ENCODE data around the gene ARFGEF3.

ARFGEF3 gene

GRCh38 chr6:138229072-138229471 is 67.3 kb downstream of the ARFGEF3 start:
- Histone ChIP-seq H3K27me3 (ENCODE audit: insufficient read depth, low read length) (peaks cover 10% of the 10 kb centered on the region; the same call in 1 of the 2 replicates), H3K27ac (ENCODE audit: low read depth, low read length) (no peak overlapping the region), H3K4me3 (ENCODE audit: low read depth, low read length) (no peak overlapping the region), H3K4me1 (ENCODE audit: control insufficient read depth, insufficient read depth, low read length, unreplicated experiment) (peaks cover 4% of the 10 kb centered on the region), H3K79me2 (ENCODE audit: control insufficient read depth, insufficient read depth, low read length, unreplicated experiment) (no peaks in the 10 kb centered on the region), H3K36me3 (ENCODE audit: insufficient read depth, low read length) (no peaks in the 10 kb centered on the region), H2AFZ (ENCODE audit: low read length, unreplicated experiment) (no peak overlapping the region)

DNA sequence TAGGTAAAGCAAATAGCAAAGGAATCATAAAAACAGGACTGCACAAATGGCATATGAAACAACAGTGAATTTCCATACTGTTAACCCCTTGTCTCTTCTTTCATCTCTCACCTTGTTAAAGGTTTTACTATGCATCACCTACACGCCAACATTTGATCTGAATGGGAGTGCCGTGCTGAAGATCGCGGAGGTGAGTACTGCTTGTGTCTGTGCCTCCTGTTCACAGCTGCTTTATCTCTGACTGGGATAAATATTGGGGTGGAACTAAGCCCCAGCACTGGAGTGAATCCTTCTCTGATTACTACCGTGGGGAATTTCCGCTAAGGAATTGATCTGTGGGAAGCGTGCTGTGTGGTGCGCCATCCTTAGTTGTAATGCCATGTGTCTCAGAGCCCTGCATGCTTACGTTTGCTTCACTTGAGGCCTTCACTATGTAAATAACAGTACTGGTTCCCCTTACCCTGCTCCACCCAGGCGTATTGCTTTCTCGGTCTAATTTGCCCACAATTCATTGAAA is 68.0 kb downstream of the ARFGEF3 start:
- H3K27me3 ChIP-seq (ENCODE audit: insufficient read depth, low read length) = peaks cover 10% of the 10 kb centered on the region; the same call in 1 of the 2 replicates
- peaks cover 4% of the 10 kb centered on the region for H3K4me1 ChIP-seq (ENCODE audit: control insufficient read depth, insufficient read depth, low read length, unreplicated experiment)
- H3K36me3 ChIP-seq (ENCODE audit: insufficient read depth, low read length) = no peaks in the 10 kb centered on the region
- H2AFZ ChIP-seq (ENCODE audit: low read length, unreplicated experiment) = no peak overlapping the region
- H3K79me2 ChIP-seq (ENCODE audit: control insufficient read depth, insufficient read depth, low read length, unreplicated experiment) = no peaks in the 10 kb centered on the region
- no peak overlapping the region for H3K27ac ChIP-seq (ENCODE audit: low read depth, low read length)
- H3K4me3 ChIP-seq (ENCODE audit: low read depth, low read length) = no peak overlapping the region

GRCh38 chr6:138230221-138230620 is 68.5 kb downstream of the ARFGEF3 start:
- H3K27ac ChIP-seq (ENCODE audit: low read depth, low read length) = no peak overlapping the region

DNA sequence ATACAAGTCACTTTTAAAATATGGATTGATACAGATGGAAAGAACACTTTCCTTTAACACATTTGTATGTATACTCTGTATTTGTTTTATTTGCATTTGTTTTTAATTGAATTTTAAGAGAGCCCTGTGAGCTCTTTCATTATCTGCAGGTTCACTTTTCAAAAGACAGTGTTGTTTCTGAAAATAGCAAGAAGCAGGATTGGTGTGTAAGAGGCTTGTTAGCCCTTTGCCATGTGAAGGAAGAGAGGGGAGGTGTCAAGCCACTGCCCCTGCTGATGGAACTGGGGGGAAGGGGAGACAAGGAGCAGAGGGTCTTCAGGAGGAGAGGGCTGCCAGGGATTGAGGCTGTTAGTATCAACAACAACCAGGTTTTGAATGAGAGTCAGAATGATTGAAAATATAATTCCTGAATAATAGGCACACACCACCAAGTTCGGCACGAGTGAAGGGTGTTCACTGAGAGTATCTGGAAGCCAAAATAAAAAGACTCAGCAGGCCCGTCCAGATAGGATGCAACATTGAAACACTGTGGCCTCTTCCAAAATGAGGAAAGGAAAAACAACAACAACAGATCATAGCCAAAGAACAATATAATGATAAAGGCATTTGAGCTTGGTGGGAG is 69.1 kb downstream of the ARFGEF3 start:
- Histone ChIP-seq H3K27me3 (ENCODE audit: insufficient read depth, low read length) (peaks cover 7% of the 10 kb centered on the region; the same call in 1 of the 2 replicates), H3K27ac (ENCODE audit: low read depth, low read length) (no peak overlapping the region), H3K4me3 (ENCODE audit: low read depth, low read length) (no peak overlapping the region), H3K36me3 (ENCODE audit: insufficient read depth, low read length) (no peaks in the 10 kb centered on the region), H3K4me1 (ENCODE audit: control insufficient read depth, insufficient read depth, low read length, unreplicated experiment) (peaks cover 4% of the 10 kb centered on the region), H2AFZ (ENCODE audit: low read length, unreplicated experiment) (no peak overlapping the region), H3K79me2 (ENCODE audit: control insufficient read depth, insufficient read depth, low read length, unreplicated experiment) (no peaks in the 10 kb centered on the region)

More at GRCh38 chr6:138230221-138230620, 68.5 kb downstream of the ARFGEF3 start:
- peaks cover 4% of the 10 kb centered on the region for H3K4me1 ChIP-seq (ENCODE audit: control insufficient read depth, insufficient read depth, low read length, unreplicated experiment)
- H3K79me2 ChIP-seq (ENCODE audit: control insufficient read depth, insufficient read depth, low read length, unreplicated experiment) = no peaks in the 10 kb centered on the region
- no peaks in the 10 kb centered on the region for H3K36me3 ChIP-seq (ENCODE audit: insufficient read depth, low read length)
- H2AFZ ChIP-seq (ENCODE audit: low read length, unreplicated experiment) = no peak overlapping the region
- no peak overlapping the region for H3K4me3 ChIP-seq (ENCODE audit: low read depth, low read length)
- H3K27me3 ChIP-seq (ENCODE audit: insufficient read depth, low read length) = peaks cover 10% of the 10 kb centered on the region; the same call in 1 of the 2 replicates

DNA sequence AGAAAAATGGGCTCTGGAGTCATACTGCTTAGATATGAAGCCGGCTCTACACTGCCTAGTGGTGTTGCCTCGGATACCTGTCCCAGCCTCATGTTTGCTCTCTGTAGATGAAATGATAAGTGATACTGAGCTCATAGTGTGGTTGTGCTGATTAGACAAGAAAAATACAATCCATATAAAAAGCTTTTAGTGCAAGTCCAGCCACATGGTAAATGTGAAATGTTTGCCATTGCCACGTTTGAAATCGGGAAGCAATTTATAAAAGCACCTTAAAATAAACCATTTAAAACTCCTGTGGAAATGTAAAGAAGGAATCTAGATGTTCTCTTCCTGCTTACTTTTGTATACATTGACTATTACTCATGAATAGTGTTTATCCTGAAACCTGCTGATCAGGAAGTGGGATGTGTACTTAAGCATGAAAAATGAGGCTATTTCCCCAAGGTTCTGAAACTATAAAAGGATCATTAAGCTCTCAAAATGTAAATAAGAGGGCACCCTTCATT is 69.7 kb downstream of the ARFGEF3 start:
- Histone ChIP-seq H3K4me1 (ENCODE audit: control insufficient read depth, insufficient read depth, low read length, unreplicated experiment) (peaks cover 4% of the 10 kb centered on the region), H2AFZ (ENCODE audit: low read length, unreplicated experiment) (no peak overlapping the region), H3K27ac (ENCODE audit: low read depth, low read length) (no peak overlapping the region), H3K27me3 (ENCODE audit: insufficient read depth, low read length) (0 out of 2 replicates have a peak, but pooled peaks cover 4% of the 10 kb centered on the region), H3K36me3 (ENCODE audit: insufficient read depth, low read length) (no peaks in the 10 kb centered on the region), H3K79me2 (ENCODE audit: control insufficient read depth, insufficient read depth, low read length, unreplicated experiment) (no peaks in the 10 kb centered on the region), H3K4me3 (ENCODE audit: low read depth, low read length) (no peak overlapping the region)

DNA sequence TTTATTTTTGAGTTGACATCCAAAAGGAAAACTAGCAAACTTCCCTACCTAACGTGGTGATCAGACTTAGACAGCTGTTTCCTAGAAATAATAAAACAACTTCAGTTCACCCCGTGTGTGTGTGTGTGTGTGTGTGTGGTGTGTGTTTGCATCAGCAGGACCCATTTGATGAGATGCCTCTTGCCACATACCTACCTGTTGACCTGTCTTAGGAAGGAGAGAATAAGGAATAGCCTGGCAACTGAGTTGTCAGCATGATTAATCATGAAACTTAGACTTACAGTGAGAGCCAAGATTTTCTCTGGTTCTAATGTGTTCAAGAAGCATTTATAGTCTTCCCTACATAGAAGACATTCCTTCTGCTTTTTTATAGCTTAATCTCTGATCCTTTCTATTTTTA is 72.6 kb downstream of the ARFGEF3 start:
- H2AFZ ChIP-seq (ENCODE audit: low read length, unreplicated experiment) = no peak overlapping the region
- 0 out of 2 replicates have a peak, but pooled peaks cover 4% of the 10 kb centered on the region for H3K27me3 ChIP-seq (ENCODE audit: insufficient read depth, low read length)
- H3K36me3 ChIP-seq (ENCODE audit: insufficient read depth, low read length) = no peaks in the 10 kb centered on the region
- no peak overlapping the region for H3K27ac ChIP-seq (ENCODE audit: low read depth, low read length)
- H3K4me3 ChIP-seq (ENCODE audit: low read depth, low read length) = no peak overlapping the region
- peaks cover 4% of the 10 kb centered on the region for H3K4me1 ChIP-seq (ENCODE audit: control insufficient read depth, insufficient read depth, low read length, unreplicated experiment)
- H3K79me2 ChIP-seq (ENCODE audit: control insufficient read depth, insufficient read depth, low read length, unreplicated experiment) = no peaks in the 10 kb centered on the region

DNA sequence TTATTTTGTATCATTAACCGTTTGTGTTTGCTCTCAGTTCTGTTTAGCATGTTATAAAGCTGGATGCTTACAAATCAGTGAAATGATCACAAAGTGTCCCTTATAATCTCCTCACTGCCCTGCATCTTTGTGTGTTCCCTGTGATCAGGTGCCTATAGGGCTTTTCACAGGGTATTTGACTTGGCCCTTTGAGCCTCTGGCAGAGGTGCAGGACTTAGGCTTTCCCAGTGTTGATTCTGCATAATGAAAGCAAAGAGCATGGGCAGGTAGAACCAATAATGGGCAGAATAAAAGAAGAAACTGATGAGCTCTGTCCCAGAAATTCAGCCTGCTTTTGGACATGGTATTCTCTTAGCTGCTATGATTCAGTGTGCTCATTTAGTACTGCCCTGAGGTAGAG is 73.5 kb downstream of the ARFGEF3 start:
- Histone ChIP-seq H3K36me3 (ENCODE audit: insufficient read depth, low read length) (no peaks in the 10 kb centered on the region), H3K4me1 (ENCODE audit: control insufficient read depth, insufficient read depth, low read length, unreplicated experiment) (peaks cover 4% of the 10 kb centered on the region), H2AFZ (ENCODE audit: low read length, unreplicated experiment) (no peak overlapping the region), H3K79me2 (ENCODE audit: control insufficient read depth, insufficient read depth, low read length, unreplicated experiment) (no peaks in the 10 kb centered on the region), H3K27ac (ENCODE audit: low read depth, low read length) (no peak overlapping the region), H3K4me3 (ENCODE audit: low read depth, low read length) (no peak overlapping the region), H3K27me3 (ENCODE audit: insufficient read depth, low read length) (0 out of 2 replicates have a peak, but pooled peaks cover 4% of the 10 kb centered on the region)

DNA sequence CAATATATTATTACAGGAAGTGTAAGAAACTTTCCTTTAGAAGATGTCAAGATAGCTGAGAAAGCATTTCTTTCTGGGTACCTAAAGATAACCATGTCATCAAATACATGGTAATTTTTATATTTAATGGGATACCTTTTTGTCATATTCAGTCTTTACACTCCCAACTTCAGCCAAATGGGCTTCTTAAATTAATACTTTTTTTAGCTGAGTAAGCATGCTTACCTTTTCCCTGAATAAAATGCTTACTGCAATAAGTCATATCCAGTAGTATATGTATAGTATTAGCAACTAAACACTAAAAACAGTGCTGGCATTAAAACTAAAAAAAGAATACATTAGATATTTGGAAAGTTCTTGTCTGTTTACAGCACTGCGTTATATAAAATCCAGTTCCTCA is 74.0 kb downstream of the ARFGEF3 start:
- Histone ChIP-seq H3K4me3 (ENCODE audit: low read depth, low read length) (no peak overlapping the region), H3K79me2 (ENCODE audit: control insufficient read depth, insufficient read depth, low read length, unreplicated experiment) (no peaks in the 10 kb centered on the region), H3K27me3 (ENCODE audit: insufficient read depth, low read length) (0 out of 2 replicates have a peak, but pooled peaks cover 4% of the 10 kb centered on the region), H2AFZ (ENCODE audit: low read length, unreplicated experiment) (no peak overlapping the region), H3K4me1 (ENCODE audit: control insufficient read depth, insufficient read depth, low read length, unreplicated experiment) (peaks cover 9% of the 10 kb centered on the region), H3K36me3 (ENCODE audit: insufficient read depth, low read length) (no peaks in the 10 kb centered on the region), H3K27ac (ENCODE audit: low read depth, low read length) (no peak overlapping the region)

DNA sequence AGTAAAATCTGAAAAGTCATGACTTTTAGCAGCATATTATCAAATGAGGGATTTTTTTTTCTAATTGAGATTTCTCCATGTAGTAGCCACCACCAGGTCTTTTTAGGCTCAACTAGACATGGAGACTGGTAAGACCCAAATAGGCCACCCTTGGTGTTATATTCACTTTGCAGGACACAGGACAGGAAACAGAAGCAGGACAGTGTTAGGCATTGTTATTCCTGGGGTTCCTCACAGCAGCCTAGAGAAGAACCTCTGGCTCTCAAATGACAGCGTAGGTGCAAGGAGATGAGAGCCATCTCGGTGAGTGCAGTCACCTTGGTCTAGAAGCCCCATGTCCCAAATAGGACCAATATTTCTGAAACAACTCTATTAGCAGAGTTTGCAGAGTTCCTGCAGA is 75.7 kb downstream of the ARFGEF3 start:
- H3K27ac ChIP-seq (ENCODE audit: low read depth, low read length) = no peak overlapping the region
- no peaks in the 10 kb centered on the region for H3K27me3 ChIP-seq (ENCODE audit: insufficient read depth, low read length)
- no peak overlapping the region for H3K4me3 ChIP-seq (ENCODE audit: low read depth, low read length)
- H3K36me3 ChIP-seq (ENCODE audit: insufficient read depth, low read length) = no peaks in the 10 kb centered on the region
- H3K79me2 ChIP-seq (ENCODE audit: control insufficient read depth, insufficient read depth, low read length, unreplicated experiment) = no peaks in the 10 kb centered on the region
- H3K4me1 ChIP-seq (ENCODE audit: control insufficient read depth, insufficient read depth, low read length, unreplicated experiment) = peaks cover 9% of the 10 kb centered on the region
- H2AFZ ChIP-seq (ENCODE audit: low read length, unreplicated experiment) = no peak overlapping the region

DNA sequence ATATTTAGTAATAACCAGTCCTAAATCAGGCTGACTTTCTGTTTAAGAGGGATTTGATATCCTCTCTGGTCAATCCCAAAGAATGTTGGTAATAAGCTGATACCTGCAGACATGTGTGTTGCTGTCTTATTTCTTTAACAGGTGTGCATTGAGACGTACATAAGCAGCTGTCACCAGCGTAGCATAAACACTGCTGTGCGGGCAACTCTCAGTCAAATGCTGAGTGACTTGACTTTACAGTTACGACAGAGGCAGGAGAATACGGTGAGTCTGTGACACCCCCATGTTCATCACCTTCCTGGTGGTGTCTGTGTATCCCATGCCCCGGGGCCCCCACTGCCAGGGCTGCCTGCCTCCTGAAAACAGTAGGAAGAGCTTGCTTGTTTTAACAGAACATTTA is 76.6 kb downstream of the ARFGEF3 start:
- Histone ChIP-seq H3K79me2 (ENCODE audit: control insufficient read depth, insufficient read depth, low read length, unreplicated experiment) (no peaks in the 10 kb centered on the region), H3K4me1 (ENCODE audit: control insufficient read depth, insufficient read depth, low read length, unreplicated experiment) (peaks cover 13% of the 10 kb centered on the region), H3K27ac (ENCODE audit: low read depth, low read length) (no peak overlapping the region), H3K36me3 (ENCODE audit: insufficient read depth, low read length) (no peaks in the 10 kb centered on the region), H3K4me3 (ENCODE audit: low read depth, low read length) (no peak overlapping the region), H3K27me3 (ENCODE audit: insufficient read depth, low read length) (no peaks in the 10 kb centered on the region), H2AFZ (ENCODE audit: low read length, unreplicated experiment) (no peak overlapping the region)

DNA sequence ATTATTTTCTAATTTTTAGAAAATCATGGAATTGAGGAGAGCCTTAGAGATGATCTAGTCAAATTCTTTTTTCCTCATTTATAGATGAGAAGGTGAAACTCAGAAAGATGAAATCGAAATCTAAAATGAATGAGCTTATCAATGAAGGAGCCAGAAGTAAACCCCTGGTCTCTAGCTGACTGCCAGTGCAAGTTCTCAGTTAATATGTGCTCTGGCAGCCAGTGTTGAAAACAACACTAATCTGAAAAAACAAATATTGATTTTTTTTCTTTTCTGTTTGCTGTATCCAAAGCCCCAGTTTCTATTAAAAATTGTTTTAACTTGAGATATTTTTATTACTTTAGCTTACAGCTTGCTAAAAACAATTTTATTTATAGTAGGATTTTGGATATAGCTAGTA is 78.0 kb downstream of the ARFGEF3 start:
- no peak overlapping the region for H3K27ac ChIP-seq (ENCODE audit: low read depth, low read length)
- H3K36me3 ChIP-seq (ENCODE audit: insufficient read depth, low read length) = no peaks in the 10 kb centered on the region
- H3K79me2 ChIP-seq (ENCODE audit: control insufficient read depth, insufficient read depth, low read length, unreplicated experiment) = no peaks in the 10 kb centered on the region
- H3K4me3 ChIP-seq (ENCODE audit: low read depth, low read length) = no peak overlapping the region
- H2AFZ ChIP-seq (ENCODE audit: low read length, unreplicated experiment) = no peak overlapping the region
- H3K4me1 ChIP-seq (ENCODE audit: control insufficient read depth, insufficient read depth, low read length, unreplicated experiment) = peaks cover 15% of the 10 kb centered on the region
- no peaks in the 10 kb centered on the region for H3K27me3 ChIP-seq (ENCODE audit: insufficient read depth, low read length)
